OCI-LY7 (cell line): ENCODE data around the gene ZNF467. TPM values are rescaled to one million over a fixed set of nuclear protein-coding genes. Genes with fewer than 3 reads are reported as not detected.

ENCODE experiments used
- BruUV-seq: library from RNA; stranded (reverse); fragments of 400-500 nt; replicated peaks from 2 replicates; lab custom pipeline; 2021; lab: Mats Ljungman, UMichigan
- CTCF ChIA-PET: fragments of 300-600 bp; sonication (Branson Sonifier 250); formaldehyde crosslinking; loops from one replicate; lab custom pipeline; 2022; ENCODE audit warnings: antibody characterized with exemption; ENCODE audit not compliant: unreplicated experiment; lab: Charles Lee
- POLR2A ChIA-PET: fragments of 300-600 bp; sonication (Branson Sonifier 250); formaldehyde crosslinking; loops from one replicate; lab custom pipeline; 2022; ENCODE audit warnings: antibody characterized with exemption; lab: Charles Lee
- DNase-seq: peaks from one replicate; pipeline ENCODE4 v3.0.0-alpha.2; 2015; ENCODE audit warnings: low spot score
- H2AFZ ChIP-seq: fragments of 200-600 bp; sonication (generic), shearing (Covaris generic); 2 replicates; pipeline ENCODE4 v1.6.1; 2014; ENCODE audit warnings: mild to moderate bottlenecking, antibody characterized with exemption, low read length, moderate library complexity
- H3K27ac ChIP-seq: fragments of 200-600 bp; sonication (generic); 2 replicates; pipeline ENCODE4 v1.5.1; 2014; ENCODE audit warnings: mixed run types, low read depth, mild to moderate bottlenecking, moderate library complexity, low read length, inconsistent platforms; ENCODE audit not compliant: poor library complexity, severe bottlenecking
- H3K36me3 ChIP-seq: fragments of 200-600 bp; sonication (generic); 2 replicates; pipeline ENCODE4 v1.6.1; 2014; ENCODE audit warnings: mild to moderate bottlenecking, antibody characterized with exemption, low read length, moderate library complexity, mixed read lengths; ENCODE audit not compliant: insufficient read depth
- H3K4me1 ChIP-seq: fragments of 200-600 bp; sonication (generic); 2 replicates; pipeline ENCODE4 v1.5.1; 2014; ENCODE audit warnings: mild to moderate bottlenecking, low read length; ENCODE audit not compliant: insufficient read depth, poor library complexity, severe bottlenecking
- H3K4me2 ChIP-seq: fragments of 200-600 bp; sonication (generic); 2 replicates; pipeline ENCODE4 v1.6.1; 2014; ENCODE audit warnings: mild to moderate bottlenecking, low read length
- H3K4me3 ChIP-seq: fragments of 200-600 bp; sonication (generic); 2 replicates; pipeline ENCODE4 v1.5.1; 2014; ENCODE audit warnings: mild to moderate bottlenecking, low read depth, low read length; ENCODE audit not compliant: poor library complexity, severe bottlenecking
- H3K79me2 ChIP-seq: fragments of 200-600 bp; sonication (generic); 2 replicates; pipeline ENCODE4 v1.6.1; 2016; ENCODE audit warnings: low read depth, mild to moderate bottlenecking, low read length, moderate library complexity, mixed read lengths; ENCODE audit not compliant: insufficient read depth
- H3K9me2 ChIP-seq: fragments of 200-600 bp; sonication (generic); 2 replicates; pipeline ENCODE4 v1.6.1; 2016; ENCODE audit warnings: mild to moderate bottlenecking, low read length, mixed read lengths; ENCODE audit not compliant: insufficient read depth
- H3K9me3 ChIP-seq: fragments of 200-600 bp; sonication (generic); 2 replicates; pipeline ENCODE4 v1.6.1; 2014; ENCODE audit warnings: mild to moderate bottlenecking, mixed run types, low read length, mixed read lengths
- H4K20me1 ChIP-seq: fragments of 200-600 bp; sonication (generic); 2 replicates; pipeline ENCODE4 v1.6.1; 2014; ENCODE audit warnings: mild to moderate bottlenecking, antibody characterized with exemption, low read length, moderate library complexity, mixed read lengths; ENCODE audit not compliant: insufficient read depth
- EZH2phosphoT487 ChIP-seq: fragments of 200-600 bp; sonication (generic); IDR thresholded peaks from 2 replicates; pipeline ENCODE4 v1.6.1; 2018; ENCODE audit warnings: low read depth, borderline replicate concordance, mild to moderate bottlenecking, mixed run types, antibody characterized with exemption, low read length, moderate library complexity, mixed read lengths
- intact Hi-C: fragments of 100-400 bp; cut with micrococcal nuclease; formaldehyde crosslinking; loops from one replicate; pipeline ENCODE4 v1.10.0; 2022; ENCODE audit not compliant: unreplicated experiment
- total RNA-seq, 2 experiments: library from RNA; depleted of rRNA in 1 of 2; stranded (reverse); fragments of >200 nt in 1 of 2; shearing (Covaris generic) in 1 of 2; gene quantifications; 2 replicates each; pipeline ENCODE4 v1.2.3, GENCODE V29; 2014 to 2022
- TF ChIP-seq, protein P1 (sequence below): fragments of 200-600 bp; sonication (generic); conservative IDR thresholded peaks from 2 replicates; pipeline ENCODE4 v1.5.1; 2014; ENCODE audit warnings: mild to moderate bottlenecking, antibody characterized with exemption, low read length, moderate library complexity, mixed read lengths

Gene ZNF467
- total RNA-seq, 2 experiments from 2014 or later, result 0.22 to 0.40 TPM

DNA sequence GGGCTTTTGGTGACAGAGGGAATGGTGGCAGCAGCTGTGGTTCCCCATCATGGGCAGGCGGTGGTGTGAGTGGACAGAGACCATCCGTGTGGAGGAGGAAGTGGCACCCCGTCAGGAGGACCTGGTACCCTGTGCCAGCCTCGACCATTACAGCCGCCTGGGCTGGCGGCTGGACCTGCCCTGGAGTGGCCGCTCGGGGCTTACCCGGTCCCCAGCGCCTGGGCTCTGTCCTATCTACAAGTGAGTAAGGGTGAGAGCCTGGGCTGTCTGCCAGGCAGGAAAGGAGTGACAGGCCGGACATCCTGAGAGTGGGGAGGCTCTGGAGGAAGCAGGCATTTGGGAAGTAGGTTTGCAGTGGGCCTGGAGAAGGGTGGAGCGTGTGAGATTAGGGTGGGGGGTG is 2.9 kb upstream of the ZNF467 start:
- Histone ChIP-seq H3K9me3 (no peaks in the 10 kb centered on the region), H3K9me2 (no peaks in the 10 kb centered on the region), H3K27ac (no peak overlapping the region), H2AFZ (no peak overlapping the region), H3K79me2 (no peaks in the 10 kb centered on the region), H3K4me3 (no peak overlapping the region), H3K36me3 (no peaks in the 10 kb centered on the region), H4K20me1 (no peaks in the 10 kb centered on the region), H3K4me2 (no peak overlapping the region), H3K4me1 (peaks cover 10% of the 10 kb centered on the region)
- intact Hi-C loops, result no loop called here
- no peak for DNase-seq
- no TSS peak for BruUV-seq
- ChIA-PET POLR2A (no interaction called here), CTCF (no interaction called here)
- no peak for TF ChIP-seq EZH2phosphoT487
- TF ChIP-seq, protein P1, sequence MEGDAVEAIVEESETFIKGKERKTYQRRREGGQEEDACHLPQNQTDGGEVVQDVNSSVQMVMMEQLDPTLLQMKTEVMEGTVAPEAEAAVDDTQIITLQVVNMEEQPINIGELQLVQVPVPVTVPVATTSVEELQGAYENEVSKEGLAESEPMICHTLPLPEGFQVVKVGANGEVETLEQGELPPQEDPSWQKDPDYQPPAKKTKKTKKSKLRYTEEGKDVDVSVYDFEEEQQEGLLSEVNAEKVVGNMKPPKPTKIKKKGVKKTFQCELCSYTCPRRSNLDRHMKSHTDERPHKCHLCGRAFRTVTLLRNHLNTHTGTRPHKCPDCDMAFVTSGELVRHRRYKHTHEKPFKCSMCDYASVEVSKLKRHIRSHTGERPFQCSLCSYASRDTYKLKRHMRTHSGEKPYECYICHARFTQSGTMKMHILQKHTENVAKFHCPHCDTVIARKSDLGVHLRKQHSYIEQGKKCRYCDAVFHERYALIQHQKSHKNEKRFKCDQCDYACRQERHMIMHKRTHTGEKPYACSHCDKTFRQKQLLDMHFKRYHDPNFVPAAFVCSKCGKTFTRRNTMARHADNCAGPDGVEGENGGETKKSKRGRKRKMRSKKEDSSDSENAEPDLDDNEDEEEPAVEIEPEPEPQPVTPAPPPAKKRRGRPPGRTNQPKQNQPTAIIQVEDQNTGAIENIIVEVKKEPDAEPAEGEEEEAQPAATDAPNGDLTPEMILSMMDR, result no peak

DNA sequence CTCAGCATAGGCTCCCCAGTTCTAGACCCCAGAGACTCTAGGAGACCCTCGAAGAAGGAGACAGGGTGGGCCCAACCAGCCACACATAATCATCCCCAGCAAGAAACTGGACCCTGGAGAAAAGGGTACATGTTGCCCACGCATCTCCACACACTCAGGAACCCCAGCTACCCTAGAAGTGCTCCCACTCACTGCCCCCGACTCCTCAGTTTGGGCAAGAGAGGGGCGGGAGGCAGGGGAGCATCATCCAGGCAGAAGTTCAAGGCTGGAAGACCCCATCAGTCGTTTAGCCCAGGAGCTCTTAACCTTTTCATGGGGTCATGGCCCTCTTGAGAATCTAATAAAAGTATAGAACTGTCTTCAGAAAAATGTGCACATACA is 1.8 kb upstream of the ZNF467 start:
- no TSS peak for BruUV-seq
- H3K4me3 ChIP-seq, result no peak overlapping the region
- no peak overlapping the region for H3K4me2 ChIP-seq
- H2AFZ ChIP-seq, result no peak overlapping the region
- H3K9me2 ChIP-seq, result no peaks in the 10 kb centered on the region
- no peak for DNase-seq
- intact Hi-C loops, result no loop called here
- no peaks in the 10 kb centered on the region for H3K9me3 ChIP-seq
- H3K27ac ChIP-seq, result no peak overlapping the region
- H3K79me2 ChIP-seq, result no peaks in the 10 kb centered on the region
- ChIA-PET CTCF (no interaction called here), POLR2A (no interaction called here)
- H3K4me1 ChIP-seq, result peaks cover 14% of the 10 kb centered on the region
- TF ChIP-seq, protein P1, result no peak
- no peak for TF ChIP-seq EZH2phosphoT487
- H3K36me3 ChIP-seq, result no peaks in the 10 kb centered on the region
- H4K20me1 ChIP-seq, result no peaks in the 10 kb centered on the region

DNA sequence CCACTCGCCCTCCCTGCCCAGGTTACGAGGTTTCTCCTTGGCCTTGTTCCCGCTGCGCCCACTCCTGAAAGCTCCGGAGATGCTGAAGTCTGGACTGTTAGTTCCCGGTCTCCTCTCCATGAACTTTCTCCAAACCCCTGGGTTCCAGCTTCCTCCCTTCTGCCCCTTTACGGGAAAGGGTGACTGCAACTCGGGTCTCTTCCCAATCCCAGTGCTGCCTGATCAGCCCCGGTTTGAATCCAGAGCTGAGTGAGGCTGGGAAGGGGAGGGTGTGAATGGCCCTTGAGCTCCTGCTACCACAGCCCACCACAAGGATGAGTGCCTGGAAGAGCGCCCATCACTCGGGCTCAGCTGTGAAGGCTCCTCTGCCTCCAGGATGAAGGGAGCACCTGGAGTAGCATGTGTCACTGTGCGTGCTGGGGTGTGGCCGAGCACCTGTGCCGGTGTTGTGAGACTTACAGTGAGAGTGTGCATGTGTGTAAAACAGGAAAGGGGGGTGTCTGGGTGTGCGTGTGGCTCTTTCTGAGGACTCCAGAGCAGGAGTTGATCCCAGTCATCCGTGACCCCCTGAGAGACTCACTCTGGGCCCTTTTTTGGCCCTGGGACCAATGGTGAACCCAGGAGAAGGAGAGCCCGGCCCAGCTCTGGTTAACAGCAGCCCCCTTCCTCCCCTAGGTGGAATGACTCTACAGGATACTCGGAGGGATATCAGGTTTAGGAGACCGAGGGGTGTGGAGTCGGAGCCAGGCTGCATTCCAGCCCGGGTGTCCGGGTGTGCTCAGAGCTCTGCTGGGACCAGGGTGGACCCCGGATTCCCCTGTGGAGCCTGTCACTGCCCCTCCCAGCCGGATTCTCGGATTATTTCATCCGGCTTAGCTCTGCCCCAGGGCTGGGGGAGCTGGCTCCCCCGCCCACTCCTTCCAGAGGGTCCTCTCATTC is 1.1 kb upstream of the ZNF467 start:
- Histone ChIP-seq H3K9me2 (no peaks in the 10 kb centered on the region), H2AFZ (no peak overlapping the region), H3K4me1 (peaks cover 14% of the 10 kb centered on the region), H3K4me3 (no peak overlapping the region), H4K20me1 (no peaks in the 10 kb centered on the region), H3K79me2 (no peaks in the 10 kb centered on the region), H3K4me2 (no peak overlapping the region), H3K36me3 (no peaks in the 10 kb centered on the region), H3K9me3 (no peaks in the 10 kb centered on the region), H3K27ac (no peak overlapping the region)
- ChIA-PET POLR2A (no interaction called here), CTCF (no interaction called here)
- intact Hi-C loops, result loop anchor here (5.0 kb wide), 1 partner anchor 57 kb away; no protein-coding TSS in a partner anchor
- BruUV-seq, result no TSS peak
- TF ChIP-seq EZH2phosphoT487, result no peak
- TF ChIP-seq, protein P1, result no peak
- no peak for DNase-seq
